Measurements from ENCODE around the gene CYP21A2. TPM values are rescaled to one million over a fixed set of nuclear protein-coding genes. Genes with fewer than 3 reads are reported as not detected.

Gene CYP21A2
- total RNA-seq = 0.17 and 0.44 TPM in 2 replicates

DNA sequence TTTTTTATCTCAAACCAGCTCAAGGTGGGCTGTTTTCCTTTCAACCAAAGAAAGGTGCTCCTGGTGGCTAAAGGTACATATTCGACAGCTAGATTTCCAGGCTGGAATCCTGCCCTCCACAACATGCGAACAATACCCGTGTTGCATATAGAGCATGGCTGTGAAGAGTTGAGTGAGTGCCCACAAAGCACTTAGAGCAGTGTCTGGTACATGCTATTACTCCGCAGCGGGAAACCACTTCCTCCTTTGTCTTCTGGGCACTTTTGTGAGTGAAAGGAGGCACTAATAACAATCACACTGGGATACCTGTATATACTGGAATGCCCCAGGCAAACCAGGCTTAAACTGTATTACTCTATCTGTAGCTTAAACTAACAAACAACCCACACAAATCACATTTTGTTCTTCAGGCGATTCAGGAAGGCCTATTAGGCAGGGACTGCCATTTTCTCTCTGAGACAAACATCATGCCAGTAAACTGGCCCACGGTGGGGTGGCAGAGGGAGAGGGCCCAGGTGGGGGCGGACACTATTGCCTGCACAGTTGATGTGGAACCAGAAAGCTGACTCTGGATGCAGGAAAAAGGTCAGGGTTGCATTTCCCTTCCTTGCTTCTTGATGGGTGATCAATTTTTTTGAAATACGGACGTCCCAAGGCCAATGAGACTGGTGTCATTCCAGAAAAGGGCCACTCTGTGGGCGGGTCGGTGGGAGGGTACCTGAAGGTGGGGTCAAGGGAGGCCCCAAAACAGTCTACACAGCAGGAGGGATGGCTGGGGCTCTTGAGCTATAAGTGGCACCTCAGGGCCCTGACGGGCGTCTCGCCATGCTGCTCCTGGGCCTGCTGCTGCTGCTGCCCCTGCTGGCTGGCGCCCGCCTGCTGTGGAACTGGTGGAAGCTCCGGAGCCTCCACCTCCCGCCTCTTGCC is at the start of gene CYP21A2:
TSS of gene CYP21A2 (plus strand) at position 818 of the 927 bp plus-strand sequence. CDS start at position 826, 8 bp downstream.

DNA sequence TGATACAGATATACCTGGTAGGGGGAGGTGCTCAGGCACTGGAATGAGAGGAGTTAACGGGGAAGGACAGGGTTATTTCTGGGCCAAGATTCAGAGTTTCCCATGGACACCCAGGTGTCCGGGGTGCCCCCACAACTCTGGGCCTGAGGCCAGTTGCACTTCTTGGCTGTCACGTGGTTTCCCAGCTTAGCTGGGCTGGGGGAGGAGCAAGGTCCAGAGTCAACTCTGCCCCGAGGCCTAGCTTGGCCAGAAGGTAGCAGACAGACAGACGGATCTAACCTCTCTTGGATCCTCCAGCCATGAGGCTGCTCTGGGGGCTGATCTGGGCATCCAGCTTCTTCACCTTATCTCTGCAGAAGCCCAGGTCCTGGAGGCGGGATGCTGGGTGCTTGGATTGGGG is 23.7 kb upstream of the CYP21A2 start, which contains the start of gene C4B:
TSS of gene C4B (plus strand) at position 249 of the 400 bp plus-strand sequence. CDS start at position 300, 51 bp downstream.

Other genes with a start within 250 kb of the CYP21A2 start
- 60.0 and 75.2 TPM in 2 replicates for gene VARS1, start 242.7 kb upstream of the CYP21A2 start, total RNA-seq
- gene LSM2, start 231.4 kb upstream of the CYP21A2 start, total RNA-seq = 19.4 and 39.1 TPM in 2 replicates
- 1.5 TPM in 2 replicates for gene HSPA1L, start 223.1 kb upstream of the CYP21A2 start, total RNA-seq
- gene HSPA1A, start 222.9 kb upstream of the CYP21A2 start, total RNA-seq = 98.0 and 168 TPM in 2 replicates
- 140 and 202 TPM in 2 replicates for gene HSPA1B, start 210.7 kb upstream of the CYP21A2 start, total RNA-seq
- gene NEU1, start 175.6 kb upstream of the CYP21A2 start, total RNA-seq = 80.6 and 120 TPM in 2 replicates
- 0.17 TPM in 1 of 2 replicates, not detected in the other for gene SLC44A4, start 159.4 kb upstream of the CYP21A2 start, total RNA-seq
- gene EHMT2, start 140.7 kb upstream of the CYP21A2 start, total RNA-seq = 62.0 and 93.5 TPM in 2 replicates
- gene ZBTB12, start 136.3 kb upstream of the CYP21A2 start, total RNA-seq = 3.8 and 9.8 TPM in 2 replicates
- 2.8 and 13.1 TPM in 2 replicates for gene C2, start 110.7 kb upstream of the CYP21A2 start, total RNA-seq
- gene CFB, start 92.3 kb upstream of the CYP21A2 start, total RNA-seq = 24.1 and 45.0 TPM in 2 replicates
- 108 and 168 TPM in 2 replicates for gene NELFE, start 79.4 kb upstream of the CYP21A2 start, total RNA-seq
- gene SKIC2, start 79.2 kb upstream of the CYP21A2 start, total RNA-seq = 57.7 and 89.3 TPM in 2 replicates
- gene DXO, start 66.3 kb upstream of the CYP21A2 start, total RNA-seq = 12.8 and 15.1 TPM in 2 replicates
- gene C4A, start 56.4 kb upstream of the CYP21A2 start, total RNA-seq = 4.1 and 11.6 TPM in 2 replicates
- 6.4 and 6.8 TPM in 2 replicates for gene C4B, start 23.6 kb upstream of the CYP21A2 start, total RNA-seq
- 7.7 and 77.6 TPM in 2 replicates for gene TNXB, start 70.9 kb downstream of the CYP21A2 start, total RNA-seq
- 20.8 and 27.2 TPM in 2 replicates for gene ATF6B, start 89.8 kb downstream of the CYP21A2 start, total RNA-seq
- gene FKBPL, start 91.9 kb downstream of the CYP21A2 start, total RNA-seq = 6.7 and 6.8 TPM in 2 replicates
- 0.33 and 0.44 TPM in 2 replicates for gene PRRT1, start 113.5 kb downstream of the CYP21A2 start, total RNA-seq
- 14.7 and 15.9 TPM in 2 replicates for gene PPT2, start 115.7 kb downstream of the CYP21A2 start, total RNA-seq
- gene EGFL8, start 126.2 kb downstream of the CYP21A2 start, total RNA-seq = 0.66 and 1.9 TPM in 2 replicates
- gene AGPAT1, start 137.7 kb downstream of the CYP21A2 start, total RNA-seq = 17.5 and 42.2 TPM in 2 replicates
- 17.5 and 30.7 TPM in 2 replicates for gene RNF5, start 140.0 kb downstream of the CYP21A2 start, total RNA-seq
- gene AGER, start 145.8 kb downstream of the CYP21A2 start, total RNA-seq = 0.44 and 0.50 TPM in 2 replicates
- 57.5 and 61.2 TPM in 2 replicates for gene PBX2, start 151.8 kb downstream of the CYP21A2 start, total RNA-seq
- 1.3 and 1.8 TPM in 2 replicates for gene GPSM3, start 154.2 kb downstream of the CYP21A2 start, total RNA-seq
- gene NOTCH4, start 185.7 kb downstream of the CYP21A2 start, total RNA-seq = 1.3 and 2.0 TPM in 2 replicates

Measured in smooth muscle cell of trachea (primary cell).